D721Med (cell line): ENCODE measurements around the gene OCLN.
"Not testable (repeated sequence)": the region's sequence is repeated elsewhere in the genome, so short reads cannot be mapped to it uniquely, and the experiment has no call there.

ENCODE experiments used
- DNase-seq: peaks from one replicate; pipeline ENCODE4 v3.0.0; 2011; ENCODE audit warnings: low spot score; ENCODE audit not compliant: insufficient read length
- FAIRE-seq: peaks from 2 replicates; lab custom pipeline; 2011; peaks lifted over from hg19 to GRCh38; lab: Jason Lieb, UNC
- CTCF ChIP-seq: IDR thresholded peaks from 2 replicates; pipeline ENCODE4 v1.5.1; 2012; ENCODE audit warnings: mild to moderate bottlenecking, control low read depth; ENCODE audit not compliant: insufficient read depth; ENCODE audit errors: missing control alignments

The OCLN gene

GRCh38 chr5:69525490-69525889 lies 32.9 kb downstream of the OCLN start:
- no peak for DNase-seq
- no peak for TF ChIP-seq CTCF
- no peak for FAIRE-seq

GRCh38 chr5:69526660-69527059 lies 34.1 kb downstream of the OCLN start:
- FAIRE-seq: no peak
- TF ChIP-seq CTCF: no peak
- no peak for DNase-seq

GRCh38 chr5:69527128-69527770 lies 34.7 kb downstream of the OCLN start:
- TF ChIP-seq CTCF: no peak
- no peak for DNase-seq
- FAIRE-seq: no peak

GRCh38 chr5:69528035-69528434 lies 35.4 kb downstream of the OCLN start:
- no peak for FAIRE-seq
- no peak for TF ChIP-seq CTCF
- no peak for DNase-seq

- DNase-seq (no peak), FAIRE-seq (no peak)
- TF ChIP-seq CTCF: no peak
These were observed 36.0 kb downstream of the OCLN start for GRCh38 chr5:69528609-69529008.

- FAIRE-seq (no peak), DNase-seq (no peak)
- TF ChIP-seq CTCF: no peak
These were observed 38.2 kb downstream of the OCLN start for GRCh38 chr5:69530561-69531405.

- no peak for TF ChIP-seq CTCF
- DNase-seq (no peak), FAIRE-seq (no peak)
These were observed 38.8 kb downstream of the OCLN start for GRCh38 chr5:69531406-69531801.

GRCh38 chr5:69537911-69538310 lies 45.3 kb downstream of the OCLN start:
- not testable (repeated sequence) for DNase-seq, FAIRE-seq

- DNase-seq: not testable (repeated sequence)
These were observed 46.1 kb downstream of the OCLN start for GRCh38 chr5:69538735-69539134.

GRCh38 chr5:69541347-69541746 lies 48.8 kb downstream of the OCLN start:
- not testable (repeated sequence) for FAIRE-seq, DNase-seq

More at GRCh38 chr5:69538735-69539134, 46.1 kb downstream of the OCLN start:
- FAIRE-seq: not testable (repeated sequence)
